Liver (tissue), 9 donors: ENCODE results near the gene SH3GL3. TPM values are rescaled to one million over a fixed set of nuclear protein-coding genes. Genes with fewer than 3 reads are reported as not detected.

ENCODE experiments used
- DNase-seq: peaks from one replicate; pipeline ENCODE4 v3.0.0-alpha.2; 2017; ENCODE audit warnings: low spot score
- H3K27ac ChIP-seq, 2 donors: one replicate each; pipeline ENCODE4 v1.7.0; 2013; ENCODE audit warnings: inconsistent platforms in 2 of 2, low read length in 2 of 2, control low read depth in 1 of 2, low read depth in 1 of 2, mild to moderate bottlenecking in 1 of 2
- H3K27me3 ChIP-seq, 4 donors: one replicate each; pipeline versions ENCODE4 v1.6.1 to v1.7.0; 2013; ENCODE audit warnings: low read length in 3 of 4, inconsistent platforms in 1 of 4, mild to moderate bottlenecking in 1 of 4, moderate library complexity in 1 of 4; ENCODE audit not compliant: control insufficient read depth in 4 of 4, insufficient read depth in 4 of 4
- H3K36me3 ChIP-seq, 4 donors: one replicate each; pipeline versions ENCODE4 v1.6.1 to v1.7.0; 2013; ENCODE audit warnings: low read length in 3 of 4, mild to moderate bottlenecking in 3 of 4, low read depth in 1 of 4, moderate library complexity in 1 of 4; ENCODE audit not compliant: control insufficient read depth in 4 of 4, insufficient read depth in 3 of 4
- H3K4me1 ChIP-seq, 4 donors: one replicate each; pipeline versions ENCODE4 v1.6.1 to v1.7.0; 2013; ENCODE audit warnings: low read length in 3 of 4, mild to moderate bottlenecking in 3 of 4, moderate library complexity in 1 of 4; ENCODE audit not compliant: control insufficient read depth in 4 of 4, insufficient read depth in 4 of 4
- H3K4me3 ChIP-seq, 3 donors: one replicate each; pipeline versions ENCODE4 v1.6.1 to v1.7.0; 2013; ENCODE audit warnings: low read length in 3 of 3, control low read depth in 1 of 3, low read depth in 1 of 3, mild to moderate bottlenecking in 1 of 3
- H3K9ac ChIP-seq, 2 donors: one replicate each; pipeline ENCODE4 v1.7.0; 2013; ENCODE audit warnings: low read length in 2 of 2, mild to moderate bottlenecking in 2 of 2, moderate library complexity in 2 of 2, control low read depth in 1 of 2, low read depth in 1 of 2
- H3K9me3 ChIP-seq, 4 donors: one replicate each; pipeline versions ENCODE4 v1.6.1 to v1.7.0; 2013; ENCODE audit warnings: low read length in 3 of 4; ENCODE audit not compliant: control insufficient read depth in 4 of 4
- ATF3 ChIP-seq: IDR thresholded peaks from 2 replicates; pipeline ENCODE4 v1.6.1; 2016; ENCODE audit warnings: antibody characterized with exemption
- EGR1 ChIP-seq, 2 donors: IDR thresholded peaks; 2 replicates each; pipeline ENCODE4 v1.6.1; 2016 to 2018; ENCODE audit warnings: antibody characterized with exemption in 2 of 2, low read depth in 2 of 2
- FOXA1 ChIP-seq: IDR thresholded peaks from 2 replicates; pipeline ENCODE4 v1.6.1; 2016; ENCODE audit warnings: antibody characterized with exemption
- FOXA2 ChIP-seq: IDR thresholded peaks from 2 replicates; pipeline ENCODE4 v1.6.1; 2016; ENCODE audit warnings: antibody characterized with exemption
- GABPA ChIP-seq, 2 donors: IDR thresholded peaks in 1 of 2; conservative IDR thresholded peaks in 1 of 2; 2 replicates each; pipeline ENCODE4 v1.6.1; 2016; ENCODE audit warnings: antibody characterized with exemption in 2 of 2, mild to moderate bottlenecking in 1 of 2, moderate library complexity in 1 of 2
- HNF4A ChIP-seq, 2 donors: conservative IDR thresholded peaks; 2 replicates each; pipeline ENCODE4 v1.6.1; 2016; ENCODE audit warnings: antibody characterized with exemption in 2 of 2, mild to moderate bottlenecking in 2 of 2
- HNF4G ChIP-seq: IDR thresholded peaks from 2 replicates; pipeline ENCODE4 v1.6.1; 2016; ENCODE audit warnings: antibody characterized with exemption
- JUND ChIP-seq, 2 donors: IDR thresholded peaks; 2 replicates each; pipeline ENCODE4 v1.6.1; 2016; ENCODE audit warnings: antibody characterized with exemption in 2 of 2
- NR2F2 ChIP-seq: IDR thresholded peaks from 2 replicates; pipeline ENCODE4 v1.6.1; 2016; ENCODE audit warnings: antibody characterized with exemption
- RAD21 ChIP-seq, 2 donors: IDR thresholded peaks; 2 replicates each; pipeline ENCODE4 v1.6.1; 2016; ENCODE audit warnings: antibody characterized with exemption in 2 of 2, mild to moderate bottlenecking in 2 of 2
- REST ChIP-seq: IDR thresholded peaks from 2 replicates; pipeline ENCODE4 v1.6.1; 2016; ENCODE audit warnings: antibody characterized with exemption, mild to moderate bottlenecking
- RXRA ChIP-seq, 2 donors: IDR thresholded peaks; 2 replicates each; pipeline ENCODE4 v1.6.1; 2017 to 2018; ENCODE audit warnings: antibody characterized with exemption in 2 of 2, mild to moderate bottlenecking in 1 of 2
- SP1 ChIP-seq: IDR thresholded peaks from 2 replicates; pipeline ENCODE4 v1.6.1; 2018; ENCODE audit warnings: antibody characterized with exemption, mild to moderate bottlenecking
- TAF1 ChIP-seq: conservative IDR thresholded peaks from 2 replicates; pipeline ENCODE4 v1.6.1; 2016; ENCODE audit warnings: antibody characterized with exemption, mild to moderate bottlenecking
- YY1 ChIP-seq: IDR thresholded peaks from 2 replicates; pipeline ENCODE4 v1.6.1; 2016; ENCODE audit warnings: antibody characterized with exemption, mild to moderate bottlenecking
- ZBTB33 ChIP-seq: IDR thresholded peaks from 2 replicates; pipeline ENCODE4 v1.6.1; 2016; ENCODE audit warnings: antibody characterized with exemption
- WGBS: extraction: QIAGEN DNeasy Blood & Tissue Kit; methylation state at CpG from one replicate; pipeline ENCODE4 v1.1.7; 2013; 5-methylcytosine and 5-hydroxymethylcytosine counted together
- polyA plus RNA-seq, 2 donors: library from polyadenylated mRNA; stranded (reverse) in 1 of 2; unstranded in 1 of 2; fragments of 200-250 nt in 1 of 2; fragments of >200 nt in 1 of 2; fragmentation: Nextera tagmentation in 1 of 2; extraction: Ambion mirVana in 1 of 2; gene quantifications; one replicate each; pipeline versions ENCODE4 v1.2.1 to v1.2.3, GENCODE V29; 2013 to 2015
- total RNA-seq, 2 donors: library from RNA; depleted of rRNA; stranded (reverse); fragments of >200 nt; gene quantifications; one replicate each; pipeline ENCODE4 v1.2.3, GENCODE V29; 2014
- TF ChIP-seq, protein P1 (sequence below): fragments of 150-350 bp; IDR thresholded peaks from 2 replicates; pipeline ENCODE4 v1.5.1; 2017; ENCODE audit warnings: improper control_type of control experiment, low read depth, low read length; ENCODE audit not compliant: missing input control
- TF ChIP-seq, protein P2 (sequence below): IDR thresholded peaks from 2 replicates; pipeline ENCODE4 v1.6.1; 2016; ENCODE audit warnings: antibody characterized with exemption
- donor health status: healthy.
- donor health status: healthy.
- donor health status: healthy.
- donor health status: healthy.
- donor health status: healthy.

Gene SH3GL3
- total and polyA plus RNA-seq, 4 donors, result 0.23 TPM; not detected in 3

DNA sequence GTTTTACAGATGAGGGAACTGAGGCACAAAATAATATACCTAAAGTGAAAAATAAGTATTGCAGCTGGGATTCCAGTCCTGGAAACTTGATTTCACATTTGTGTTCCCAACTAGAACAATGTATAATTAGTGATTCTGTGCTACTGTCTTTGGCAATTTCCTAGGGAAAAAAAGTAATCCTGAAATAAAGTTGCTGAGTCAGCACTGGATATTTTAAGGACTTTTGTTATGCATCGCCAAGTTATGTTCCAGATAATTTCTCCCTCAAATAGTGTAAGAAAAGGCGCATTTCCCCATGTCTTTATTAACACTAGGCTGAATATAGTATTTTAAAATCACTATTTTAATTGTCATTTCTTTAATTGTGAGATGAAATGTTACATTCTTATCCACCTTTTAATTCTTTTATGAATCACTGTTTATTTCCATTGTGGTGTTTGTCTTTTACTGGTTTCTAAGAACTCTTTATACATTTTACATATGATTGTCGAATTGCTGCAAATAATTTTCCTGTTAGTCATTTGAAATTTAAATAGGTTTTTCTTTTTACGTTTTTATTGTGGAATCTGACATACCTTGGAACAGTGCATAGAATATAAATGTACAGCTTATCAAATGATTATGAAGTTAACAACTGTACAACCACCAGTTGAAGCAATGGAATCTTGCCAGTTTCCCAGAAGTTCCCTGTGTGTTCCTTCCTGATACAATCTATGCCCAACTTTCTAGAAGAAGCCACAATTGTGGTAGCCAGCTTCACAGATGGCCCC is 56.6 kb downstream of the SH3GL3 start:
- no peak for DNase-seq
- WGBS, result 86% methylated on average over 4 of the region's 4 CpGs

DNA sequence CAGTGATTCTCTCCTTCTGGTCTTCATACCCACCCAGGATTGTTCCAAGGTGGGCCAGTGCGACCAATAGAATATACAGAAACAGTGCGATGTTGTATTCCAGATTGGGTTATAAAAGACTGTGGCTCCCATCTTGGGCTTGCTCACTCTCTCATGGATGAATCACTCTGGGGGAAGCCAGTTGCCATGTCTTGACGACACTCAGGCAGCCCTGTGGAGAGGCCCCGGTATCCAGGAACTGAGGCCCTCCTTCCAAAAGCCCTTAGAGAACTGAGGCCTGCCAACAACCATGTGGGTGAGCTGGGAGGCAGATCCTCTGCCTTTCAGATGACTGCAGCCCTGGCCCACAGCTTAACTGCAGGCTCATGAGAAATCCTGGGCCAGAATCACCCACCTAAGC is 57.2 kb downstream of the SH3GL3 start:
- no peaks in the 10 kb centered on the region for H3K4me1 ChIP-seq
- no peak overlapping the region for H3K27ac ChIP-seq
- no peak overlapping the region for H3K9ac ChIP-seq
- no peaks in the 10 kb centered on the region for H3K27me3 ChIP-seq
- TF ChIP-seq YY1 (no peak), HNF4G (no peak), ATF3 (no peak), REST (no peak), FOXA1 (no peak), TAF1 (no peak), NR2F2 (no peak), RXRA (IDR thresholded peaks at IDR 0.05) (no peak), FOXA2 (no peak), SP1 (no peak), EGR1 (IDR thresholded peaks at IDR 0.05; ENCODE audit: low read depth in 2 of 2) (no peak)
- TF ChIP-seq, protein P1, sequence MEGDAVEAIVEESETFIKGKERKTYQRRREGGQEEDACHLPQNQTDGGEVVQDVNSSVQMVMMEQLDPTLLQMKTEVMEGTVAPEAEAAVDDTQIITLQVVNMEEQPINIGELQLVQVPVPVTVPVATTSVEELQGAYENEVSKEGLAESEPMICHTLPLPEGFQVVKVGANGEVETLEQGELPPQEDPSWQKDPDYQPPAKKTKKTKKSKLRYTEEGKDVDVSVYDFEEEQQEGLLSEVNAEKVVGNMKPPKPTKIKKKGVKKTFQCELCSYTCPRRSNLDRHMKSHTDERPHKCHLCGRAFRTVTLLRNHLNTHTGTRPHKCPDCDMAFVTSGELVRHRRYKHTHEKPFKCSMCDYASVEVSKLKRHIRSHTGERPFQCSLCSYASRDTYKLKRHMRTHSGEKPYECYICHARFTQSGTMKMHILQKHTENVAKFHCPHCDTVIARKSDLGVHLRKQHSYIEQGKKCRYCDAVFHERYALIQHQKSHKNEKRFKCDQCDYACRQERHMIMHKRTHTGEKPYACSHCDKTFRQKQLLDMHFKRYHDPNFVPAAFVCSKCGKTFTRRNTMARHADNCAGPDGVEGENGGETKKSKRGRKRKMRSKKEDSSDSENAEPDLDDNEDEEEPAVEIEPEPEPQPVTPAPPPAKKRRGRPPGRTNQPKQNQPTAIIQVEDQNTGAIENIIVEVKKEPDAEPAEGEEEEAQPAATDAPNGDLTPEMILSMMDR, result no peak
- H3K4me3 ChIP-seq, result no peak overlapping the region
- H3K9me3 ChIP-seq, result no peaks in the 10 kb centered on the region
- no peaks in the 10 kb centered on the region for H3K36me3 ChIP-seq
- DNase-seq, result no peak
- WGBS, result 83% methylated on average over 4 of the region's 4 CpGs

More for the DNA sequence above, 56.6 kb downstream of the SH3GL3 start:
- Histone ChIP-seq H3K4me3 (no peak overlapping the region), H3K27ac (no peak overlapping the region), H3K27me3 (no peaks in the 10 kb centered on the region), H3K9ac (no peak overlapping the region), H3K4me1 (no peaks in the 10 kb centered on the region), H3K9me3 (no peaks in the 10 kb centered on the region), H3K36me3 (no peaks in the 10 kb centered on the region)
- TF ChIP-seq ATF3 (no peak), FOXA1 (no peak), ZBTB33 (no peak), YY1 (no peak), SP1 (no peak), JUND (IDR thresholded peaks at IDR 0.05) (no peak), RAD21 (IDR thresholded peaks at IDR 0.05) (no peak), HNF4A (conservative IDR thresholded peaks at IDR 0.05) (no peak), EGR1 (IDR thresholded peaks at IDR 0.05; ENCODE audit: low read depth in 2 of 2) (no peak), RXRA (IDR thresholded peaks at IDR 0.05) (no peak), TAF1 (no peak), FOXA2 (no peak), GABPA (IDR thresholded peaks at IDR 0.05 in 1 of 2, conservative IDR thresholded peaks at IDR 0.05 in 1 of 2) (no peak), NR2F2 (no peak), HNF4G (no peak)
- TF ChIP-seq, protein P2, sequence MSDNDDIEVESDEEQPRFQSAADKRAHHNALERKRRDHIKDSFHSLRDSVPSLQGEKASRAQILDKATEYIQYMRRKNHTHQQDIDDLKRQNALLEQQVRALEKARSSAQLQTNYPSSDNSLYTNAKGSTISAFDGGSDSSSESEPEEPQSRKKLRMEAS, result no peak
